IMR-90 (cell line): ENCODE data around the gene AUTS2. TPM values are rescaled to one million over a fixed set of nuclear protein-coding genes. Genes with fewer than 3 reads are reported as not detected.

Source experiments
- ATAC-seq: fragments of 200-7000 bp; cut with Tn5 transposase; 2 replicates; pipeline ENCODE4 v1.9.1; 2020; ENCODE audit warnings: low read depth, mild to moderate bottlenecking, moderate library complexity
- BruUV-seq: library from RNA; stranded (reverse); fragments of 400-500 nt; replicated peaks from 2 replicates; lab custom pipeline; 2021; lab: Mats Ljungman, UMichigan
- CTCF ChIA-PET: fragments of 300-600 bp; formaldehyde crosslinking; extraction: SDS; loops from one replicate; lab custom pipeline; 2021; ENCODE audit warnings: antibody characterized with exemption; lab: Yijun Ruan, JAX
- POLR2A ChIA-PET: fragments of 300-600 bp; sonication (Branson Sonifier 250); formaldehyde crosslinking; loops from one replicate; lab custom pipeline; 2022; ENCODE audit warnings: antibody characterized with exemption; ENCODE audit not compliant: unreplicated experiment; lab: Charles Lee
- DNase-seq: peaks from one replicate; pipeline ENCODE4 v3.0.0; 2013
- H2AFZ ChIP-seq: replicated peaks from 2 replicates; pipeline ENCODE3; 2013; ENCODE audit warnings: low read length, mild to moderate bottlenecking; ENCODE audit not compliant: poor library complexity
- H2AK5ac ChIP-seq: 2 replicates; pipeline ENCODE4 v1.6.1; 2013; ENCODE audit warnings: low read depth, low read length, inconsistent platforms
- H2AK9ac ChIP-seq: replicated peaks from 2 replicates; pipeline ENCODE3; 2013; ENCODE audit warnings: mild to moderate bottlenecking, low read depth, low read length, moderate library complexity; ENCODE audit not compliant: poor library complexity
- H2BK120ac ChIP-seq: 2 replicates; pipeline ENCODE4 v1.6.1; 2013; ENCODE audit warnings: low read depth, low read length, inconsistent platforms
- H2BK15ac ChIP-seq: 3 replicates; pipeline ENCODE4 v1.6.1; 2013; ENCODE audit warnings: low read depth, low read length, inconsistent platforms
- H2BK20ac ChIP-seq: 2 replicates; pipeline ENCODE4 v1.6.1; 2013; ENCODE audit warnings: low read depth, mild to moderate bottlenecking, inconsistent platforms, low read length, moderate library complexity
- H2BK5ac ChIP-seq: 2 replicates; pipeline ENCODE4 v1.6.1; 2013; ENCODE audit warnings: mild to moderate bottlenecking, low read depth, low read length, inconsistent platforms; ENCODE audit not compliant: poor library complexity, severe bottlenecking
- H3K14ac ChIP-seq: replicated peaks from 2 replicates; pipeline ENCODE4 v1.6.1; 2013; ENCODE audit warnings: low read depth, low read length, inconsistent platforms
- H3K18ac ChIP-seq: 2 replicates; pipeline ENCODE4 v1.6.1; 2013; ENCODE audit warnings: low read depth, low read length, control low read depth
- H3K23ac ChIP-seq: 2 replicates; pipeline ENCODE4 v1.6.1; 2013; ENCODE audit warnings: low read depth, low read length, inconsistent platforms
- H3K27ac ChIP-seq: 2 replicates; pipeline ENCODE4 v1.5.1; 2013; ENCODE audit warnings: mild to moderate bottlenecking, control low read depth, low read length; ENCODE audit not compliant: insufficient read depth
- H3K27me3 ChIP-seq: 2 replicates; pipeline ENCODE4 v1.6.1; 2013; ENCODE audit warnings: low read length; ENCODE audit not compliant: control insufficient read depth, insufficient read depth
- H3K36me3 ChIP-seq: 2 replicates; pipeline ENCODE4 v1.6.1; 2013; ENCODE audit warnings: low read length, mixed read lengths; ENCODE audit not compliant: control insufficient read depth, insufficient read depth
- H3K4ac ChIP-seq: 2 replicates; pipeline ENCODE4 v1.6.1; 2013; ENCODE audit warnings: low read depth, low read length, inconsistent platforms
- H3K4me1 ChIP-seq: 2 replicates; pipeline ENCODE4 v1.6.1; 2013; ENCODE audit warnings: low read length, mixed read lengths; ENCODE audit not compliant: control insufficient read depth, insufficient read depth
- H3K4me2 ChIP-seq: 2 replicates; pipeline ENCODE4 v1.6.1; 2013; ENCODE audit warnings: low read depth, mild to moderate bottlenecking, control low read depth, low read length, moderate library complexity
- H3K4me3 ChIP-seq: 2 replicates; pipeline ENCODE4 v1.5.1; 2013; ENCODE audit warnings: low read depth, mild to moderate bottlenecking, control low read depth, low read length, moderate library complexity; ENCODE audit not compliant: insufficient read depth
- H3K56ac ChIP-seq: 2 replicates; pipeline ENCODE4 v1.6.1; 2013; ENCODE audit warnings: low read length, inconsistent platforms; ENCODE audit not compliant: insufficient read depth; ENCODE audit errors: extremely low read depth
- H3K79me1 ChIP-seq, 2 experiments: 2 replicates each; pipeline ENCODE4 v1.6.1; 2013; ENCODE audit warnings: low read length in 2 of 2, inconsistent platforms in 1 of 2, low read depth in 1 of 2
- H3K9ac ChIP-seq: 2 replicates; pipeline ENCODE4 v1.6.1; 2013; ENCODE audit warnings: low read depth, low read length, control low read depth
- H3K9me1 ChIP-seq: 2 replicates; pipeline ENCODE4 v1.6.1; 2013; ENCODE audit warnings: low read length, inconsistent platforms; ENCODE audit not compliant: insufficient read depth
- H3K9me3 ChIP-seq: 2 replicates; pipeline ENCODE4 v1.6.1; 2013; ENCODE audit warnings: low read length; ENCODE audit not compliant: control insufficient read depth, insufficient read depth
- H4K20me1 ChIP-seq: 2 replicates; pipeline ENCODE4 v1.6.1; 2013; ENCODE audit warnings: low read length, inconsistent platforms; ENCODE audit not compliant: insufficient read depth
- H4K5ac ChIP-seq: 2 replicates; pipeline ENCODE4 v1.6.1; 2013; ENCODE audit warnings: mild to moderate bottlenecking, low read depth, low read length, control low read depth
- H4K8ac ChIP-seq, 2 experiments: 2 replicates each; pipeline ENCODE4 v1.6.1; 2013; ENCODE audit warnings: low read depth in 2 of 2, low read length in 2 of 2, control low read depth in 1 of 2, inconsistent platforms in 1 of 2
- H4K91ac ChIP-seq: 2 replicates; pipeline ENCODE4 v1.6.1; 2013; ENCODE audit warnings: low read depth, low read length, inconsistent platforms; ENCODE audit not compliant: insufficient read depth
- BHLHE40 ChIP-seq: fragments of 150-350 bp; IDR thresholded peaks from 2 replicates; pipeline ENCODE4 v1.6.1; 2016; ENCODE audit warnings: mild to moderate bottlenecking, low read depth, low read length
- CEBPB ChIP-seq: IDR thresholded peaks from 2 replicates; pipeline ENCODE4 v1.6.1; 2012; ENCODE audit warnings: low read depth, low read length, improper control_type of control experiment
- CHD1 ChIP-seq: IDR thresholded peaks from 2 replicates; pipeline ENCODE4 v1.6.1; 2012; ENCODE audit warnings: low read depth, low read length, improper control_type of control experiment
- CTCF ChIP-seq: conservative IDR thresholded peaks from 2 replicates; pipeline ENCODE4 v1.5.1; 2012; ENCODE audit warnings: mild to moderate bottlenecking, low read depth, low read length, improper control_type of control experiment
- ELK1 ChIP-seq: fragments of 150-350 bp; IDR thresholded peaks from 2 replicates; pipeline ENCODE4 v1.6.1; 2016; ENCODE audit warnings: low read depth, mild to moderate bottlenecking, low read length, moderate library complexity, borderline replicate concordance
- FOS ChIP-seq: fragments of 150-350 bp; IDR thresholded peaks from 2 replicates; pipeline ENCODE4 v1.6.1; 2016; ENCODE audit warnings: low read depth, low read length
- MAZ ChIP-seq: IDR thresholded peaks from 2 replicates; pipeline ENCODE4 v1.6.1; 2012; ENCODE audit warnings: low read depth, mild to moderate bottlenecking, low read length, improper control_type of control experiment, moderate library complexity, borderline replicate concordance
- MXI1 ChIP-seq: IDR thresholded peaks from 2 replicates; pipeline ENCODE4 v1.6.1; 2012; ENCODE audit warnings: low read depth, mild to moderate bottlenecking, low read length, moderate library complexity, borderline replicate concordance
- NFE2L2 ChIP-seq: fragments of 150-350 bp; IDR thresholded peaks from 2 replicates; pipeline ENCODE4 v1.6.1; 2016; ENCODE audit warnings: low read depth, mild to moderate bottlenecking, low read length
- RAD21 ChIP-seq: IDR thresholded peaks from 2 replicates; pipeline ENCODE4 v1.6.1; 2012; ENCODE audit warnings: low read length, improper control_type of control experiment
- RCOR1 ChIP-seq: IDR thresholded peaks from 2 replicates; pipeline ENCODE4 v1.6.1; 2012; ENCODE audit warnings: mild to moderate bottlenecking, low read length, improper control_type of control experiment; ENCODE audit not compliant: insufficient replicate concordance
- RFX5 ChIP-seq: IDR thresholded peaks from 2 replicates; pipeline ENCODE4 v1.8.0; 2012; ENCODE audit warnings: low read depth, mild to moderate bottlenecking, low read length, moderate library complexity
- SMC3 ChIP-seq: fragments of 150-350 bp; IDR thresholded peaks from 2 replicates; pipeline ENCODE4 v1.6.1; 2016; ENCODE audit warnings: low read depth, mild to moderate bottlenecking, antibody characterized with exemption, low read length, moderate library complexity
- USF2 ChIP-seq: fragments of 150-350 bp; IDR thresholded peaks from 2 replicates; pipeline ENCODE4 v1.6.1; 2017; ENCODE audit warnings: mild to moderate bottlenecking, antibody characterized with exemption, low read length, low read depth
- WGBS, 2 experiments: methylation state at CpG; one replicate each; pipeline versions ENCODE4 v1.1.5 to v1.1.7; 2013; ENCODE audit warnings: missing lambda C conversion rate in 2 of 2; ENCODE audit not compliant: insufficient read length in 1 of 2; ENCODE audit errors: extremely low coverage in 2 of 2; 5-methylcytosine and 5-hydroxymethylcytosine counted together
- dilution Hi-C: fragments of 300-500 bp; cut with HindIII; formaldehyde crosslinking; loops from one replicate; pipeline ENCODE4 v1.14.3; 2018; ENCODE audit warnings: low sequenced_read_pairs; ENCODE audit not compliant: unreplicated experiment
- in situ Hi-C: fragments of 300-500 bp; cut with MboI; formaldehyde crosslinking; loops from 3 replicates; pipeline ENCODE4 v1.14.3; 2019; ENCODE audit warnings: low sequenced_read_pairs, inconsistent platforms, mixed read lengths
- intact Hi-C: fragments of 100-400 bp; cut with micrococcal nuclease; formaldehyde crosslinking; loops from 2 replicates; pipeline ENCODE4 v1.10.0; 2022
- polyA plus RNA-seq, 3 experiments: library from polyadenylated mRNA; depleted of rRNA; stranded (reverse); fragments of >200 nt; gene quantifications; 2 replicates each; pipeline ENCODE4 v1.2.3, GENCODE V29; 2012; ENCODE audit warnings: low replicate concordance in 1 of 3
- total RNA-seq: library from RNA; depleted of rRNA; stranded (reverse); fragments of >200 nt; gene quantifications from 2 replicates; pipeline ENCODE4 v1.2.3, GENCODE V29; 2012

Gene AUTS2
- total and polyA plus RNA-seq, 2 of the 4 experiments (the other 2 are of a cell fraction) = 0.90 to 3.0 TPM

GRCh38 chr7:70670288-70670687, 1072.0 kb downstream of the AUTS2 start:
- Histone ChIP-seq H3K4ac (no peak overlapping the region), H3K36me3 (no peaks in the 10 kb centered on the region), H2BK15ac (no peak overlapping the region), H4K8ac (no peak overlapping the region), H2BK120ac (no peak overlapping the region), H3K27me3 (peaks cover 2% of the 10 kb centered on the region; the same call in 1 of the 2 replicates), H2AK9ac (no peak overlapping the region), H3K23ac (no peak overlapping the region), H4K5ac (no peak overlapping the region), H3K9me3 (no peaks in the 10 kb centered on the region), H3K4me3 (no peak overlapping the region), H4K20me1 (no peaks in the 10 kb centered on the region), H3K27ac (no peak overlapping the region), H3K79me1 (no peaks in the 10 kb centered on the region), H3K4me2 (no peak overlapping the region), H3K56ac (no peak overlapping the region), H3K9ac (no peak overlapping the region), H3K14ac (no peak overlapping the region), H4K91ac (no peak overlapping the region), H2AFZ (no peak overlapping the region), H2AK5ac (no peak overlapping the region), H3K4me1 (no peaks in the 10 kb centered on the region), H3K18ac (no peak overlapping the region), H3K9me1 (no peaks in the 10 kb centered on the region), H2BK5ac (no peak overlapping the region), H2BK20ac (no peak overlapping the region)
- in situ Hi-C loops (no loop called here), intact Hi-C loops (no loop called here), dilution Hi-C loops (no loop called here)
- BruUV-seq = no TSS peak
- ChIA-PET POLR2A (no interaction called here), CTCF (no interaction called here)
- ATAC-seq (no peak), DNase-seq (no peak)
- TF ChIP-seq RCOR1 = no peak
- TF ChIP-seq USF2 = no peak
- TF ChIP-seq RFX5 = no peak
- TF ChIP-seq ELK1 = no peak
- TF ChIP-seq MXI1 = no peak
- no peak for TF ChIP-seq CHD1
- TF ChIP-seq CTCF = no peak
- TF ChIP-seq BHLHE40 = no peak
- TF ChIP-seq CEBPB = no peak
- no peak for TF ChIP-seq SMC3
- no peak for TF ChIP-seq MAZ
- no peak for TF ChIP-seq FOS
- TF ChIP-seq RAD21 = no peak
- TF ChIP-seq NFE2L2 = no peak
- no CpG with 5 or more reads among the region's 7 CpGs for WGBS, 2 experiments
